HG02870 (cell line): ENCODE data around the gene CDC42EP1.
"Not testable (repeated sequence)": the region's sequence is repeated elsewhere in the genome, so short reads cannot be mapped to it uniquely, and the experiment has no call there.

ENCODE experiments used
- ATAC-seq: cut with Tn5 transposase; IDR thresholded peaks from one replicate; pipeline ENCODE4 v1.9.1; 2021; ENCODE audit warnings: mild to moderate bottlenecking, moderate library complexity; ENCODE audit not compliant: unreplicated experiment

CDC42EP1 gene

DNA sequence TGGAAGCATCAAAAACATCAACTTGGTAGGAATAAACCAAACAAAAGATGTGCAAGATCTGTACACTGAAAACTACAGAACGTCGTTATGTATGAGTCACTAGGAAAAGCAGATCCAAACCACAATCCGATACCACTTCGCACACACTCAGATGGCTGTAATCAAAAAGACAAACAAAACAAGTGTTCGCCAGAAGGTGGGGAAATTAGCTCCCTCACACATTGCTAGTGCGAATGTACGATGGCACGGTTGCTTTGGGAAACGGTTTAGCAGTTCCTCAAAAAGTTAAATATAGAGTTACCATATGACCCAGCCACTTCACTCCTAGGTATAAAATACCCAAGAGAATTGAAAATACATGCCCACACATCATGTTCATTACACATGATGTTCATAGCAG, 26.3 kb upstream of the CDC42EP1 start:
- ATAC-seq = no peak

- no peak for ATAC-seq
These were observed 25.8 kb upstream of the CDC42EP1 start for GRCh38 chr22:37534445-37534844.

GRCh38 chr22:37535159-37535558, 25.1 kb upstream of the CDC42EP1 start:
- no peak for ATAC-seq

DNA sequence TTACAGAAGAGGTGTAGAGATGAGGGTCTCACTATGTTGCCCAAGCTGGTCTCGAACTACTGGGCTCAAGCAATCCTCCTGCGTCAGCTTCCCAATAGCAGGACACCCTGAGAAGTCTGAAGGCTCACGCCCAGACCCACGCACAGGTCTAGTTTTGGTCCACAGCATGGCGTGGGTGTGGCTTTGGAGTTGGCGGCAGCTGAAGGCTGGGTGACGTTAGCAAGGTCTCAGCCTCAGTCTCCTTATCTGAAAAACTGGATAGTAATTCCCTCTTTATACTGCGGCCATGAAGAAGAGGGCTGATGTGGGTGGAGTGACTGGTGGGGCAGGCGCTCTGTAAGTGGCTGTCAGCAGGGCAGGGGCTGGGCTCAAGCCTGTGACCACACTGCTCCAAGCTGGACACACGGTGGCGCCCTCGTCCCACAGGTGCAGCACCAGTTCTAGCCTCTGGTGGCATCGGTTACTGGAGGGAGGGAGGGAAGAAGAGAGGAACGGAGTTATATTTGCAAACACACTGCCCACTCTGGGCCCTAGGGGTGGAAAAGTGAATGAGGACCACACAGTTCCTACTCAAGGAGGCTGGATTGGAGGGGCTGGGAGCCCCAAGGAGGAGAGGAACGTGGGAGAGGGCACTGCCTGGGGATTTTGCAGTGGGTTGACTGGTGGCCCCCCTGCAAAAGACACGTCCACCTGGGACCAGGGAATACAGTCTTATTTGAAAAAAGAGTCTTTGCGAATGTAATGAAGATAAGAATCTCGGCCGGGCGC, 21.5 kb upstream of the CDC42EP1 start:
- ATAC-seq = peak; percentile 78

DNA sequence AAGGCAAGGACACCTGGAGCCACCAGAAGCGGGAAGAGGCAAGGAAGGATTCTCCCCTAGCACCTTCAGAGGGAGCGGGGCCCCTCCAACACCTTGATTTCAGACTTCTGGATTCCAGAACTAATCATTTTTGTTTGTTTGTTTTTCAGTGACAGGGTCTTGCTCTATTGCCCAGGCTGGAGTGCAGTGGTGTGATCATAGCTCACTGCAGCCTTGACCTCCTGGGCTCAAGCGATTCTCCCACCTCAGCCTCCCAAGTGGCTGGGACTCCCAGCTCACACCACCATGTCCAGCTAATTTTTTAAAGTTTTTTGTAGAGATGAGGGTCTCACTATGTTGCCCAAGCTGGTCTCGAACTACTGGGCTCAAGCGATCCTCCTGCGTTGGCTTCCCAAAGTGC, 20.5 kb upstream of the CDC42EP1 start:
- not testable (repeated sequence) for ATAC-seq

- not testable (repeated sequence) for ATAC-seq
These were observed 17.9 kb upstream of the CDC42EP1 start for GRCh38 chr22:37542416-37542815.

GRCh38 chr22:37542959-37543358, 17.3 kb upstream of the CDC42EP1 start:
- ATAC-seq = no peak

GRCh38 chr22:37544955-37545702, 15.2 kb upstream of the CDC42EP1 start:
- ATAC-seq = no peak

DNA sequence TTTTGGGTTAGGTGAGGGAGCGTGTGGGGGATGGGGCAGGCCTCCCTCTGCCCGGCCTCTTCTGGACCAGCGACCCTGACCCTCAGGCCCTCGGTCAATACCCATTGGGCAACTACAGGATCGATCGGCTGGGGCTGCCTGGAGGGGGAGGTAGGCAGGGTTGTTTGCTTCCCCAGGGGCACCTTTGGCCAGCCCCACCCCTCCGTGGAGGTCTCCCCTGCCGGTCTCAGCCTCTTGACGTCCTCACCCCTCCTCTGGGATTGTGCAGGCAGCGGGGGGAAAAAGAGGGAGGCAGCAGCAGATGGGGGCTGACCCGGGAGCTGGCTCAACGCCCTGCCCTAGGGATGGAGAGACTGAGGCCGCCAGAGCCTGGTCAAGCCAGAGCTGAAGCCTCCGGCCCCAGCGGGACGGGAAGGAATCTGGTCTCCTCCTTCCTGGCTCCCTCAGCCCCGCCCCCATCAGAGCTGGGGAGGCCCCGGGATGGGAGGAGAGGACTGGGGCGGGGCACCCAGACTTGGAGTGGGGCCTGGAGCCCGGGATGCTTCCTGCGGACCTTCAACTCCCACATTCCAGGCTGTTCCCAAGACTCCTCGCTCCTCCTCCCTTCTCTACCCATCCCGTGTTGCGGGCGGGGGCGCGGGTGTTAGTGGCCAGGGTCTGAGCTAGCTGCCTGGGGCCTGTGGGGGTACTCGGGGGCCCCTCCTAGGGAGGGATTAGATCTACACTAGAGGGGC, 14.4 kb upstream of the CDC42EP1 start:
- no peak for ATAC-seq

- no peak for ATAC-seq
These were observed 13.6 kb upstream of the CDC42EP1 start for GRCh38 chr22:37546437-37547250.

DNA sequence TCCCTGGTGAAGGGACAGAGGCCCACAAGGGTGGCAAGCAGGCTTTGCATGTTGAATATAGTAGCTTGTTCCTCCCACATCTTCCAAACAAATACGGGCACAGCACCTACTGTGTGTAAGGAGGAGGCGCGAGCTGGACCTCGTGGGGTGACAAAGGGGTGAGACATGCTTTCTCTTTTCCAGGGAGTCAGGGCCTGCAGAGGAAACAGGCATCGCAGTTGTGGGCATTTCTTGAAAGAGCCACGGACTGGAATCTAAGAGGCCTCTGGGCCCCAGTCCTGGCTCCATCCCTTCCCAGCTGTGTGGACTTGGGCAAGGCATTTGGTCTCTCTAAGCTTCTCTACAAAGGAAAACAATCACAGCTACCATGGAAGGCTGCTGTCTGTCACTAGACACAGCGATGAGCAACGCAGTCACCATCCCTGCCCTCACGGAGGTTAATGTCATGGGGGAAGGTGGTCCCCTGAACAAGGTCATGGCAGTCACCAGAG, 13.0 kb upstream of the CDC42EP1 start:
- no peak for ATAC-seq

DNA sequence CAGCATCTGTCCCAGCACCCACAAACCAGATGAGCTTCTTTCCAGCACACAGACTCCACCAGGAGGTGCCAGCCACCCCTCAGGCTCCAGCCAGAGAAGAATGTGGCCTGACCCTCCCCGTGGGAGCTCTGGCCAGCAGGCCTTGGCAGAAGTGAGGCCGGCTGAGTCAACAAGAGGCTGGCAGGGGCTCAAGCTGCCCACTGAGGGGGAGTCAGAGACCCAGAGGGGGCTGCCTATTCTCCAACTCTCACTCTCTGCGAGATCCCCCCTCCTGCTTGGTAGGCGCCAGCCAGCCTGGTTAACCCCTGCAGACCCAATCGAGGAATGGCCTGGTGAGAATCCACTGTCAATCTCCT, 10.6 kb upstream of the CDC42EP1 start:
- no peak for ATAC-seq

- not testable (repeated sequence) for ATAC-seq
These were observed 9.4 kb upstream of the CDC42EP1 start for GRCh38 chr22:37550921-37551320.

GRCh38 chr22:37551981-37552380, 8.3 kb upstream of the CDC42EP1 start:
- no peak for ATAC-seq

GRCh38 chr22:37552524-37553163, 7.6 kb upstream of the CDC42EP1 start:
- ATAC-seq = no peak

DNA sequence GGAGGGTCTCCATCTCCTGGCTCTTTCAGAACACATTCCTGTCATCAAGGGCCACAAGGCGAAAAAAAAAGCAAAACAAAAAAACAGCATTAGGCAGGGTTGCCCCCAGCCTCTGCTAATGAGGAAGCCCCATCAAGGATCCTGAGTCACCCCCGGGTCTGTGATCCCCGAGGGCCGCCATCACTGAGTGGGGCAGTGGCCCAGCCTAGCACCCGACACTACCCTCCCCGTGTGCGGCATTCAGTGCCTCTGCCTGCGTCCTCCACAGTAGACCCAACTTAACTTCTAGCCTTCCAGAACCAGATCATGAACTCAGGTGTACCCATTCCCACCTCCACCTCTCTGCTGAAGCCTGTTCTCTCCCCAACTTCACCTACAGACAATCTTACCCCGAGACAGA, 6.6 kb upstream of the CDC42EP1 start:
- no peak for ATAC-seq

DNA sequence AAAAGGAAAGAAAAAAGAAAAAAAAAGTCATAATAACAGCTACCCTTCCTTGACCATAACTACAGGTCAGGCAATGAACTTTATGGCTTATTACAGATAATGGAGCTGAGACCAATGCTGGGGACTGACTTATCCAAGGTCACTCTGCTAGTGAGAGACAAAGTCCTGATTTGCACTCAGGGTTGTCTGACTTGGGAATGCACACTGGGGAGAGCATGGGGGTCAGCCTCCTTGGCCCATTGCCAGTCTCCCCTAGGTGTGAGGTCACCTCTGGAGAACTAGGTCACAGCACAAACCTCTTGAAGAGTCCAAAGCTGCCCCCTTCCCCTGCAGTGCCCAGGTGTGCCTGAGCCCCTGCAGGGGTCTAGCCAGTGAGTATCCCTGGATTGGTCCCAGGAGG, 5.3 kb upstream of the CDC42EP1 start:
- ATAC-seq = no peak

DNA sequence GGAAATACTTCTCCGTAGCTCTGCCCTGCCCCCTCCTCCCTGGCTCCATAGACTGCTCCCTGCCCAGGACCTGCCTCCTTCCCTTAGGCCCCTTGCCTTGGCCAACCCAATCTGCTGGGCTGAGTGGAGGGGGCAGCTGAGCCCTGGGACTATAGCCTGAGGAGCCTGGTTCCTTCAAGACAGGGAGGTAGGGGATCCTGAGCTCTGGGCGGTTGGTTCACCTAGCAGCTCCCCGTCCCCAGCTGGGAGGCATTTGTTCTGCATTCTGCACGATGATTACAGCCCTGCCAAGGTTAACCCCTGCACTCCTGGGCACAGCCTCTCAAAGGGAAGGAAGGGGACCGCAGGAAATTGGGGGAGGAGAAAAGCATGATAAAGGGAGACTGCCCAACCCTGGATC, 3.6 kb upstream of the CDC42EP1 start:
- ATAC-seq = no peak

DNA sequence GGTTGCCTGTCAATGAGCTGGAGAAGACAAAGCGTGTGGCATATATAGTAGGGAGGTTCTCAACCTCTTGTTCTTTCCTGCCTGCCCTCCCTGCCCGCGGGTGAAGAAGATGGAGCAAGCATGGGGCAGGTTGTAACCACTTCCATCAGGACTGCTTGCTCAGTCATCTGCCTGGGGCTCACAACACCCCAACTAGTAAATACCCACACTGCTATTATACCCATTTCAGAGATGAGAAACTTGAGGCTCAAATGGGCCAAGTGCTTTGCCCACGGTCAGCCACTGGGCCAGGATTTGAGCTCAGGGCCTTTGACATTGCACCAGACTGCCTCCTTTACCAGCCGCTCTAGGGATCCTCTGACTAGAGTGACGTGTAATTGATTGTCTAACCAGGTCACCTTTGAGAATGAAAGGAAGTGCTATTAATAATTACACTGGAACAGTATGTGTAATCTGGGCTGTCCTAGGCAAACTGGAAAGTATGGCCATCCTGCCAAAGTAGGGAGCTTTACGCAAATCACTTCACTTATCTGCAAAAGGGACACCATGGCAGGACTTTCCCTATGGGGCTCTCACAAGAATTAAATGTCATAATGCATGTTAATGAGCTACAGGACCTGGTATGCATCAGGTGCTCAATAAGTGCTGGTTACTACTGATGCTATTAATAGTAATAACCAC, 2.8 kb upstream of the CDC42EP1 start:
- no peak for ATAC-seq

GRCh38 chr22:37558815-37559214, 1.5 kb upstream of the CDC42EP1 start:
- ATAC-seq = no peak
